ENCODE results near the gene ELP6.

GRCh38 chr3:47525617-47526016 is 12.1 kb upstream of the ELP6 start:
- no peak for TF ChIP-seq CTCF (IDR thresholded peaks at IDR 0.05)
- no peak for TF ChIP-seq POLR2A (IDR thresholded peaks at IDR 0.05)
